OCI-LY1 (cell line): ENCODE results near the gene KLHL2.

Experiments used
- EZH2 ChIP-seq: fragments of 200-600 bp; sonication (generic), shearing (Covaris generic); IDR thresholded peaks from 2 replicates; pipeline ENCODE4 v1.8.0; 2017; ENCODE audit warnings: borderline replicate concordance, mixed run types, mild to moderate bottlenecking, antibody characterized with exemption, low read length, moderate library complexity, mixed read lengths
- TF ChIP-seq, protein P1 (sequence below): fragments of 200-600 bp; sonication (generic), shearing (Covaris generic); IDR thresholded peaks from 2 replicates; pipeline ENCODE4 v1.5.1; 2017; ENCODE audit warnings: mild to moderate bottlenecking, antibody characterized with exemption, low read length, moderate library complexity, mixed read lengths

DNA sequence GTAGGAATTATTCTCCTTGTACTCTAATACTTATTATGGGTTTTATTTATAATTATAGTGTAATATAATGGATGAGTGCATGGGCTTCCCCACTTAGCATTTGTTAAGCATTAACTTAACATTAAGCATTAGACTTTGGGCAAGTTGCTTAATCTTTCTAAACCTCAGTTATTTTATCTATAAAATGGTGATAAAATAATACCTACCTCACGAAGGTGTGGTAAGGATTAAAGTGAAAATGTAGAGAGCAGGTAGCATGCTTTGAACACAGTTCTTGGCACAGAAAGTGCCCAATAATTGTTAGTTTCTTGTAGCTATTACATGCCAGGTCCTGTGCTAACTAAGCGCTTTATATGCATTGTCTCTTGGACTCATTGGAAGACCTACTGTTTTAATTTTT is 122.7 kb downstream of the KLHL2 start:
- TF ChIP-seq, protein P1, sequence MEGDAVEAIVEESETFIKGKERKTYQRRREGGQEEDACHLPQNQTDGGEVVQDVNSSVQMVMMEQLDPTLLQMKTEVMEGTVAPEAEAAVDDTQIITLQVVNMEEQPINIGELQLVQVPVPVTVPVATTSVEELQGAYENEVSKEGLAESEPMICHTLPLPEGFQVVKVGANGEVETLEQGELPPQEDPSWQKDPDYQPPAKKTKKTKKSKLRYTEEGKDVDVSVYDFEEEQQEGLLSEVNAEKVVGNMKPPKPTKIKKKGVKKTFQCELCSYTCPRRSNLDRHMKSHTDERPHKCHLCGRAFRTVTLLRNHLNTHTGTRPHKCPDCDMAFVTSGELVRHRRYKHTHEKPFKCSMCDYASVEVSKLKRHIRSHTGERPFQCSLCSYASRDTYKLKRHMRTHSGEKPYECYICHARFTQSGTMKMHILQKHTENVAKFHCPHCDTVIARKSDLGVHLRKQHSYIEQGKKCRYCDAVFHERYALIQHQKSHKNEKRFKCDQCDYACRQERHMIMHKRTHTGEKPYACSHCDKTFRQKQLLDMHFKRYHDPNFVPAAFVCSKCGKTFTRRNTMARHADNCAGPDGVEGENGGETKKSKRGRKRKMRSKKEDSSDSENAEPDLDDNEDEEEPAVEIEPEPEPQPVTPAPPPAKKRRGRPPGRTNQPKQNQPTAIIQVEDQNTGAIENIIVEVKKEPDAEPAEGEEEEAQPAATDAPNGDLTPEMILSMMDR = no peak
- TF ChIP-seq EZH2 = no peak
